ENCODE results near the gene EHD4. TPM values are rescaled to one million over a fixed set of nuclear protein-coding genes. Genes with fewer than 3 reads are reported as not detected.

Gene EHD4
- polyA plus RNA-seq, 4 donors, result 8.7 to 20.5 (median 16.4) TPM

DNA sequence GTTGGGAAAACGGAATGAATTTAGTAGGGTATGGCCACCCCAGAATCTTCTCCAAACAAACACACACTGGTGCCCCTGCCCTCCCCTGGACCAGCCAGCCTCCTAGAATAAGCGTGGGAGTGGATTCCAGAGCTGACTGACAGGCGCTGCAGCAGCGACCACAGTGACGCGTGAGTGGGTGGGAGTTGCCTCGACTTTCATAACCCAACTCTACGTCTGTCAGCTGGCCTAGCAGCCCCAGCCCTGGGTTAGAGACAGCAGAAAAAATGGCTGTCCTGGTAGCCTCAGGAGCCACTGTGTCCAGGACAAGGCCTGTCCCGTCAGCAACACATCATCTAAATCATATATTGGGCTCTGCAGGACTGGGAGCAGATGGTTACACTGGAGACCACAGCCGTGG is 123.7 kb downstream of the EHD4 start:
- DNase-seq (ENCODE audit: low read depth in 4 of 4, low spot score in 3 of 4), result no peak

GRCh38 chr15:41847981-41848380 is 124.4 kb downstream of the EHD4 start:
- DNase-seq (ENCODE audit: low read depth in 4 of 4, low spot score in 3 of 4), result no peak

GRCh38 chr15:41847206-41847605 is 125.2 kb downstream of the EHD4 start:
- no peak for DNase-seq (ENCODE audit: low read depth in 4 of 4, low spot score in 3 of 4)

Other genes starting within 250 kb of the EHD4 start
- gene MAPKBP1, start 198.1 kb downstream of the EHD4 start, polyA plus RNA-seq (ENCODE audit: insufficient read length in 4 of 4), result 10 to 100 TPM; 10.1 to 19.1 (median 14.0) TPM
- gene JMJD7, start 144.5 kb downstream of the EHD4 start, polyA plus RNA-seq (ENCODE audit: insufficient read length in 4 of 4), result 10 to 100 TPM in 3 of 4 donors, 1 to 10 TPM in 1; 9.1 to 13.3 (median 12.4) TPM
- 10 to 100 TPM in 2 of 4 donors, 1 to 10 TPM in 2; 8.5 to 21.3 (median 10.3) TPM for gene PLA2G4B, start 133.7 kb downstream of the EHD4 start, polyA plus RNA-seq (ENCODE audit: insufficient read length in 4 of 4)
- 1 to 10 TPM; 1.3 to 3.6 (median 2.6) TPM for gene SPTBN5, start 78.5 kb downstream of the EHD4 start, polyA plus RNA-seq (ENCODE audit: insufficient read length in 4 of 4)
- gene PLA2G4E, start 48.5 kb upstream of the EHD4 start, polyA plus RNA-seq (ENCODE audit: insufficient read length in 4 of 4), result not detected
- gene PLA2G4D, start 122.0 kb upstream of the EHD4 start, polyA plus RNA-seq (ENCODE audit: insufficient read length in 4 of 4), result under 1 TPM in 3 of 4 donors, not detected in 1; 0.04 to 0.18 (median 0.13) TPM
- gene PLA2G4F, start 184.1 kb upstream of the EHD4 start, polyA plus RNA-seq (ENCODE audit: insufficient read length in 4 of 4), result 10 to 100 TPM in 3 of 4 donors, under 1 TPM in 1; 0.68 to 36.7 (median 25.1) TPM
- 10 to 100 TPM; 56.1 to 73.5 (median 66.8) TPM for gene VPS39, start 235.7 kb upstream of the EHD4 start, polyA plus RNA-seq (ENCODE audit: insufficient read length in 4 of 4)

Data from left renal pelvis (tissue), 4 donors.